HL-60 (cell line): ENCODE data around the gene PDK2.

Experiments
- DNase-seq, 2 experiments: peaks; one replicate each; pipeline ENCODE4 v3.0.0-alpha.2; 2010 to 2020; ENCODE audit warnings: low read depth in 1 of 2, low spot score in 1 of 2
- H3K27ac ChIP-seq: fragments of 250-450 bp; sonication (Bioruptor Pico); replicated peaks from 2 replicates; pipeline ENCODE4 v1.5.1; 2020; ENCODE audit warnings: mild to moderate bottlenecking, moderate library complexity
- H3K27me3 ChIP-seq: fragments of 250-450 bp; sonication (Bioruptor Pico); 2 replicates; pipeline ENCODE4 v1.5.1; 2021; ENCODE audit warnings: mild to moderate bottlenecking, moderate library complexity; ENCODE audit not compliant: insufficient read depth, poor library complexity, severe bottlenecking
- H3K4me3 ChIP-seq: replicated peaks from 2 replicates; pipeline ENCODE4 v1.5.1; 2011; ENCODE audit warnings: mild to moderate bottlenecking, control low read depth, low read length; ENCODE audit not compliant: insufficient read depth
- GABPA ChIP-seq: IDR thresholded peaks from 2 replicates; pipeline ENCODE4 v1.6.1; 2012; ENCODE audit warnings: low read depth
- POLR2AphosphoS5 ChIP-seq: IDR thresholded peaks from 2 replicates; pipeline ENCODE4 v1.6.1; 2012; ENCODE audit warnings: low read depth
- SPI1 ChIP-seq: IDR thresholded peaks from 2 replicates; pipeline ENCODE4 v1.6.1; 2012; ENCODE audit warnings: low read depth, mild to moderate bottlenecking, borderline replicate concordance
- TF ChIP-seq, protein P1 (sequence below): IDR thresholded peaks from 2 replicates; pipeline ENCODE4 v1.6.1; 2012; ENCODE audit warnings: low read depth; ENCODE audit not compliant: insufficient replicate concordance
- TF ChIP-seq, protein P2 (sequence below): IDR thresholded peaks from one replicate; pipeline ENCODE4 v1.5.1; 2011; ENCODE audit warnings: low read length, control low read depth, inconsistent platforms; ENCODE audit not compliant: insufficient read depth

The PDK2 gene

GRCh38 chr17:50071692-50072091 lies 23.5 kb upstream of the PDK2 start:
- no peak for DNase-seq
- no peak overlapping the region for H3K27ac ChIP-seq
- H3K4me3 ChIP-seq: no peak overlapping the region
- TF ChIP-seq SPI1 (no peak), POLR2AphosphoS5 (no peak), GABPA (no peak)
- TF ChIP-seq, protein P1, sequence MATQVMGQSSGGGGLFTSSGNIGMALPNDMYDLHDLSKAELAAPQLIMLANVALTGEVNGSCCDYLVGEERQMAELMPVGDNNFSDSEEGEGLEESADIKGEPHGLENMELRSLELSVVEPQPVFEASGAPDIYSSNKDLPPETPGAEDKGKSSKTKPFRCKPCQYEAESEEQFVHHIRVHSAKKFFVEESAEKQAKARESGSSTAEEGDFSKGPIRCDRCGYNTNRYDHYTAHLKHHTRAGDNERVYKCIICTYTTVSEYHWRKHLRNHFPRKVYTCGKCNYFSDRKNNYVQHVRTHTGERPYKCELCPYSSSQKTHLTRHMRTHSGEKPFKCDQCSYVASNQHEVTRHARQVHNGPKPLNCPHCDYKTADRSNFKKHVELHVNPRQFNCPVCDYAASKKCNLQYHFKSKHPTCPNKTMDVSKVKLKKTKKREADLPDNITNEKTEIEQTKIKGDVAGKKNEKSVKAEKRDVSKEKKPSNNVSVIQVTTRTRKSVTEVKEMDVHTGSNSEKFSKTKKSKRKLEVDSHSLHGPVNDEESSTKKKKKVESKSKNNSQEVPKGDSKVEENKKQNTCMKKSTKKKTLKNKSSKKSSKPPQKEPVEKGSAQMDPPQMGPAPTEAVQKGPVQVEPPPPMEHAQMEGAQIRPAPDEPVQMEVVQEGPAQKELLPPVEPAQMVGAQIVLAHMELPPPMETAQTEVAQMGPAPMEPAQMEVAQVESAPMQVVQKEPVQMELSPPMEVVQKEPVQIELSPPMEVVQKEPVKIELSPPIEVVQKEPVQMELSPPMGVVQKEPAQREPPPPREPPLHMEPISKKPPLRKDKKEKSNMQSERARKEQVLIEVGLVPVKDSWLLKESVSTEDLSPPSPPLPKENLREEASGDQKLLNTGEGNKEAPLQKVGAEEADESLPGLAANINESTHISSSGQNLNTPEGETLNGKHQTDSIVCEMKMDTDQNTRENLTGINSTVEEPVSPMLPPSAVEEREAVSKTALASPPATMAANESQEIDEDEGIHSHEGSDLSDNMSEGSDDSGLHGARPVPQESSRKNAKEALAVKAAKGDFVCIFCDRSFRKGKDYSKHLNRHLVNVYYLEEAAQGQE: no peak
- TF ChIP-seq, protein P2, sequence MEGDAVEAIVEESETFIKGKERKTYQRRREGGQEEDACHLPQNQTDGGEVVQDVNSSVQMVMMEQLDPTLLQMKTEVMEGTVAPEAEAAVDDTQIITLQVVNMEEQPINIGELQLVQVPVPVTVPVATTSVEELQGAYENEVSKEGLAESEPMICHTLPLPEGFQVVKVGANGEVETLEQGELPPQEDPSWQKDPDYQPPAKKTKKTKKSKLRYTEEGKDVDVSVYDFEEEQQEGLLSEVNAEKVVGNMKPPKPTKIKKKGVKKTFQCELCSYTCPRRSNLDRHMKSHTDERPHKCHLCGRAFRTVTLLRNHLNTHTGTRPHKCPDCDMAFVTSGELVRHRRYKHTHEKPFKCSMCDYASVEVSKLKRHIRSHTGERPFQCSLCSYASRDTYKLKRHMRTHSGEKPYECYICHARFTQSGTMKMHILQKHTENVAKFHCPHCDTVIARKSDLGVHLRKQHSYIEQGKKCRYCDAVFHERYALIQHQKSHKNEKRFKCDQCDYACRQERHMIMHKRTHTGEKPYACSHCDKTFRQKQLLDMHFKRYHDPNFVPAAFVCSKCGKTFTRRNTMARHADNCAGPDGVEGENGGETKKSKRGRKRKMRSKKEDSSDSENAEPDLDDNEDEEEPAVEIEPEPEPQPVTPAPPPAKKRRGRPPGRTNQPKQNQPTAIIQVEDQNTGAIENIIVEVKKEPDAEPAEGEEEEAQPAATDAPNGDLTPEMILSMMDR: no peak
- peaks cover 9% of the 10 kb centered on the region for H3K27me3 ChIP-seq

- TF ChIP-seq GABPA (no peak), POLR2AphosphoS5 (no peak), SPI1 (no peak)
- TF ChIP-seq, protein P2: no peak
- TF ChIP-seq, protein P1: no peak
- Histone ChIP-seq H3K27ac (no peak overlapping the region), H3K27me3 (peaks cover 6% of the 10 kb centered on the region), H3K4me3 (no peak overlapping the region)
- no peak for DNase-seq
These were observed 23.0 kb upstream of the PDK2 start for GRCh38 chr17:50072130-50072529.

- no peak overlapping the region for H3K27ac ChIP-seq
- TF ChIP-seq, protein P2: no peak
- TF ChIP-seq GABPA (no peak), POLR2AphosphoS5 (no peak), SPI1 (no peak)
- TF ChIP-seq, protein P1: no peak
- DNase-seq: no peak
- no peak overlapping the region for H3K4me3 ChIP-seq
- H3K27me3 ChIP-seq: peaks cover 11% of the 10 kb centered on the region
These were observed 22.2 kb upstream of the PDK2 start for GRCh38 chr17:50072925-50073324.
